Measurements from ENCODE around the gene RHBDD3.

Gene RHBDD3

DNA sequence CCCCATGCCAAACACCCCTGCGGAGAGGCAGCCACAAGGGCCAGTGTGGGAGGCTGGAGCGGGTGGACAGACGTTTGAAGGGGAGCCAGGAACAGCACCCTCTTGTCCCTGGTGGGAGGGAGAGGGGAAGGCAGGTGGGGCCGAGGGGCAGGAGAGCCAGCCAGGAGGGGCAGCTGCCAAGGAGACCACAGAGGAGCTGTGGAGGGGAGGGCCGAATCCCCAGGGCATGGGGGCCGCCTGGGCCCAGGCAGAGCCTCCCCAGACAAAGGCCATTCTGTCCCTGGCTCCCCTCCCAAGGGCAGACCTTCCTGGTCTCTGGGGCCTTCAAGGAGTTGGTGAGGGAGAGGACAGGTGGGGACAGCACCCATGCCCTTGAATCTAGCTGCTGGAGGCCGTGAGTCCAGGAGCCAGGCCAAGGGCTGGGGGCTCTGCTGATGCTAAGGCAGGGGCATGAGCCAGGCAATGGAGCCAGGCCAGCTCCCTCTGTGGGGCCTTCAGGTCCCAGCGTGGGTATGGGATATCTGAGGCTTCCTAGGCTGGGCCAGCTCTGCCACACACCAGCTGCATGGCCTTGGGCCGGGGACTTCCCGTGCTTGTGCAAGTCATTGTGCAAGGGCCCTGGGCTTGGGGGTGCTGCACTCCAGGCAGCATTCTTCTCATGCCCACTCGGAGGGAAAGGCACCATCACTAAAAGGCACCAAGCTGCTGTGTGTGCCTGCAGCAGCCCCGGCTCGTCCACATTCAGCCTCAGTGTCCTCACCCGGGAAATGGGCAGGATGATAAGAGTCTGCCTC lies 50.7 kb downstream of the RHBDD3 start:
- no peak for DNase-seq

DNA sequence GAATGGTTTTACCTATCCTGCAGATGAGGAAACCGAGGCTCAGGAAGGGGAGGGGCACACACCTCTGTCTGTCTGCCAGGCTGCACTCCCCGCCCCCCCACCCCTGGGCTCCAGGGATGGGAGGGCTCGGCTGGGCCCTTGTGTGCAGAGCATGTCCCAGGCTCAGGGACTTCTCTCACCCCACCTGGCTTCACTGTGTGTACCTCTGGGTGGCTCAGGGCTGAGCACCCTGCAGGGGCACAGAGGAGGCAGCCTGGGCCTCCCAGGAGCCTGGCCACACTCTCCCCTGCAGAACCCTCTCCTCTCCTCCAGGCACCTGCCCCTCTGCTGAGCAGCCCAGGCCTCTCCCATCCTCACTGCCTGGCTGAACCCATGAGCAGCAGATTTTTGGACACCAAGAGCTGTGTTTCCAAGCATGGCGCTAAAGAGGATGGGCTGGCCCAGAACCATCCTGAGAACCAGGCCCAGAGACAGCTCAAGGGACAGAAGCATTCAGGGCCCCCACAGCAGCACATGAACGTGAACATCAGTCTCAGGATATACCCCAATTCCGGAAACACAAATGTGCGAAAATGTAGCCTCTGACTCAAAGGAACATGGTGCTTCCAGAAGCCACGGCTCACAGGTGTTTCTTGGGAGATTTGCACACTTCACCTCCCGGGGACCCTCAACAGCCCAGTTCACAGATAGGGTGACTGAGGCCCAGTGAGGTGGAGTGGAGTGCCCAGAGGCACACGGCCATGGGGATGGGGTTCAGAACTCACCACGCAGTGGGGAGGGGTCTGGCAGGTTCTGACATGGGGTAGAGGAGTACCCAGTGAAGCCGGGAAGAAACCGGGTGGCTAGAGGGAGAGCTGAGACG lies 51.5 kb downstream of the RHBDD3 start:
- DNase-seq = no peak

DNA sequence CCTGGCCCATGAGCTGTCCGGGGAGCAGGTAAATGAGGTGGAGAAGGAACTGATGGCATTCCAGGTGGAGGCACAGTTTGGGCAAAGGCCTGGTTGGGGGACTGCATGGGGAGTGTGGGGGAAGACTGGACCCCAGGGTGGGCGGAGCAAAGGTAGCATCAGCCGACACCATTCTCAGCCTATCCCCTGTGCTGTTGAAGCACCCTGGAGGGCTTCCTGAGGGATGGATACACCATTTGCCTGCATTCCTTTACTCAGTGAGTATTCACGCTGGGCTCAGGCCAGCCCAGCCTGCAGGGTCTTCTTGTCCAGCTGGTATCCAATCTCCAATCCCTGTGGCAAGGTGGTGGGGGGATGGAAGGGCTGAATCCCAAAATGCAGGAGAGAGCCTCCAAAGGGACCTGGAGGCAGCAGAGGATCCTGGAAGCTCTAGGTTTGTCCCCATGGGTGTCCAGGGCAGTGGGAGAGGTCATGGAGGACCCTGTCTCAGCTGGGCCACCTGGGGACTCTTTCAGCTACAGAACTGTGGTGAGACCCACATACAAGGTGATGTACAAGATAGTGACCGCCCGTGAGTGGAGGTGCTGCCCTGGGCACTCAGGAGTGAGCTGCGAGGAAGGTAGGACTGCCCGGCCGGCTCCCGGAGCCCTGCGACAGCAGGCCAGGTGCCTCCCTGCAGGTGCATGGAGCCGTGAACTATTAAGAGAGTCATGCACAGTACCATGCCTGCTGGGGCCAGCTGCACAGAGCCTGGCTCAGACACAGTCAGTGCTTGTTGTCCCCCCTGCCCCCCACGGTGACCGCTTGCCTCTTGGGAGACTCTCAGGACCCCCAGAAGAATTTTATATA lies 52.5 kb downstream of the RHBDD3 start:
- DNase-seq = no peak

DNA sequence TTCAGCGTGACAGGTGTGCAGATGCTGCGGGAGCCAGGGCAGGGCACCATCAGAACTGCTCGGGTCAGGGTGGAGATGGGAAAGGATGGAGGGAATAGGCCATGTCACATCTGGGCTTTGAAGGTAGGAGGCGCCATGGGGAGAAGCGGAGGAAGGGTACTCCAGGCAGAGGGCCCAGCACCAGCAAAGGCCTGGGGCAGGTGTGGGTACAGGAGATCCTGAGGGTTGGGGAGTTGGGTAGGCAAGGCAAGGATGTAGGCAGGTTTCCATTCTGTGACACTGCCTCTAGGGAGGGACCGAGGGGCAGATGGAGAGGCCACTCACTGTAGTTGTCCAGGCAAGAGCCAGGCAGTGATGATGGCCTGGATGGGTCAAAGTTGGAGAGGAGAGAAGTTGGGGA lies 53.5 kb downstream of the RHBDD3 start:
- DNase-seq = no peak

DNA sequence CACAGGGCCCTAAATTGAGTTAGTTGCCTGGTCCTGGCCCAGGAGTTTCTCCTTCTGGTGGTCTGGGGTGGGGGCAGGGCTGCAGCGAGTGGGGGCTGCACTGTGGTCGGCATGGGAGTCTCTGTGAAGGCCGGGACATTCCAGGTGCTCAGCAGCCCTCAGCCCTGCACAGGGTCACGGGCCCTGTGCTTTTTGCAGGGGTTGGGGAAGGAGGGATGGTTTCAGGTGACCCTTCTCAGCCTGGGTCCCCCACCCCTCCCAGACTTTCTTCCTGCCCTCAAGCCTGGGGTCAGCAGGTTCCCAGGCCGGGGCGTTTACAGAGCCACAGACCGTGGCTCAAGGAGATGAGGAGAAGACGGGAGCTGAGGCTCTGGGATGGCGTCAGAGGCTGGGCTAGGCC lies 54.3 kb downstream of the RHBDD3 start:
- DNase-seq = no peak

DNA sequence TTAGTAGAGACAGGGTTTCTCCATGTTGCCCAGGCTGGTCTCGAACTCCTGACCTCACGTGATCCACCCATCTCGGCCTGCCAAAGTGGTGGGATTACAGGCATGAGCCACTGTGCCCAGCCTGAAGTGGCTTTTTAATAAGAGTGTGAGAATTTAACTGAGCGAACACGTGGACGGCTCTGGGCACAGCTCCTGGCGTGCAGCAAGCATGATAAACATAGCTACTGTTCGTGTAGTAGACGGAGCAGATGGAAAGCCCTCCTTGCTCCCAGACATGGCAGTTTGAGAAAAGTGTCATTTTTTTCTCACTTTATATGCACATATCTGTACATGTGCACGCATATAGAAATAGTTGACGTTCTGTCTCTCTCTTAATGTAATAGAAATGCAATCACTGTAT lies 55.0 kb downstream of the RHBDD3 start:
- DNase-seq = no peak

DNA sequence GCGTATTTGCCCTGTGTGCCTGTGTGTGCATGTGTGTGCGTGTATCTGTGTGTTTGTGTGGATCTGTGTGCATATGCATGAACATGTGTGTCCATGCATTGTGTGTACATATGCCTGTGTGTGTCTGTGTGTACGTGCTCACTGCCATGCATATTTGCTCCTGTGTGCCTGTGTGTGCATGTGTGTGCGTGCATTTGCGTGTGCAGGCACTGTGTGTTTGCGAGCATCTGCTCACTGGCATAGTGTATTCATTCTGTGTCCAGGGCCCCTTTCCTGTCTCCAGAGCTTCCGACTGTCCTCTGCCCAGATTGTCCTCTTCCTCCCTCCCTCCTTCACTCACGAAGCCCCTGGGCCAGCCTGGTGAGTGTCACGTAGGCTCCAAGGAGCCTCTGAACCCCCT lies 56.3 kb downstream of the RHBDD3 start:
- DNase-seq = no peak

DNA sequence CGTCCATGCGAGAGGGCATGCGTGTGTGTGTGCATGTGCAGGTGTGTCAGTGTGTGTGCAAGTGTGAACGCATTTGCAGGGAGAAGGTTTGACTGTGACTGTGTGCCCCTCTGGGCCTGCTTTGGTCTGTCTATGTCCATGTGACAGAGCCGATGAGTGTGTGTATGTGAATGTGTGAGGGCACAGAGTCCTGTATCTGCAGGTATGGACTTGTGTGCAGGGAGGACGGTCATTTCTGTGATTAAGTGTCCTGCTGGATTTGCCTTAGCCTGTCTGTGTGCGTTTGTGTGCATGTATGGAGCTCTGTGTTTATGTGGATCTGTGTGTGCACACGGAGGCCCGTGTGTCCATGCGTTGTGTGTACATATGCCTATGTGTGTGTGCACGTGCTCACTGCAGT lies 56.7 kb downstream of the RHBDD3 start:
- no peak for DNase-seq

Data from SHP77 treated with DMSO at 0.1 percent for 48 hours (cell line).